GM23338 (cell line): ENCODE measurements around the gene CCDC57. TPM values are rescaled to one million over a fixed set of nuclear protein-coding genes. Genes with fewer than 3 reads are reported as not detected.

Source experiments
- ATAC-seq: fragments of 200-7000 bp; cut with Tn5 transposase; 3 replicates; pipeline ENCODE4 v1.9.1; 2020
- DNase-seq: peaks from one replicate; pipeline ENCODE4 v3.0.0-alpha.2; 2015; ENCODE audit warnings: low spot score
- H2AFZ ChIP-seq: fragments of 200-600 bp; sonication (generic); 2 replicates; pipeline ENCODE4 v1.8.0; 2016; ENCODE audit warnings: antibody characterized with exemption, mild to moderate bottlenecking, moderate library complexity
- H3F3A ChIP-seq: fragments of 200-600 bp; sonication (generic); replicated peaks from 2 replicates; pipeline ENCODE4 v1.8.0; 2017; ENCODE audit warnings: antibody characterized with exemption, mixed run types, low read depth
- H3K27ac ChIP-seq: fragments of 200-600 bp; sonication (generic); 2 replicates; pipeline ENCODE4 v1.6.1; 2016; ENCODE audit warnings: low read depth
- H3K27me3 ChIP-seq: fragments of 200-600 bp; sonication (generic); 2 replicates; pipeline ENCODE4 v1.8.0; 2016; ENCODE audit warnings: mild to moderate bottlenecking, mixed run types, moderate library complexity; ENCODE audit not compliant: insufficient read depth
- H3K36me3 ChIP-seq: fragments of 200-600 bp; sonication (generic); 2 replicates; pipeline ENCODE4 v1.8.0; 2016; ENCODE audit warnings: mild to moderate bottlenecking; ENCODE audit not compliant: insufficient read depth
- H3K4me1 ChIP-seq: fragments of 200-600 bp; sonication (generic); 2 replicates; pipeline ENCODE4 v1.8.0; 2016; ENCODE audit warnings: mild to moderate bottlenecking, moderate library complexity; ENCODE audit not compliant: insufficient read depth
- H3K4me2 ChIP-seq: fragments of 200-600 bp; sonication (generic); 2 replicates; pipeline ENCODE4 v1.7.1; 2017; ENCODE audit warnings: mixed run types
- H3K4me3 ChIP-seq: fragments of 200-600 bp; sonication (generic); 2 replicates; pipeline ENCODE4 v1.6.1; 2016; ENCODE audit warnings: mixed run types
- H3K79me2 ChIP-seq: fragments of 200-600 bp; sonication (generic); replicated peaks from 2 replicates; pipeline ENCODE4 v1.8.0; 2017; ENCODE audit warnings: mild to moderate bottlenecking; ENCODE audit not compliant: insufficient read depth
- H3K9me2 ChIP-seq: fragments of 200-600 bp; sonication (generic); 2 replicates; pipeline ENCODE4 v1.8.0; 2017; ENCODE audit not compliant: insufficient read depth
- H4K20me1 ChIP-seq: fragments of 200-600 bp; sonication (generic); replicated peaks from 2 replicates; pipeline ENCODE4 v1.8.0; 2017; ENCODE audit warnings: mild to moderate bottlenecking; ENCODE audit not compliant: insufficient read depth
- H3K27ac Mint-ChIP-seq: 2 replicates; pipeline ENCODE4 v1.8.0; 2020; ENCODE audit warnings: inconsistent platforms, mild to moderate bottlenecking, moderate library complexity, mixed read lengths
- H3K27me3 Mint-ChIP-seq: 3 replicates; pipeline ENCODE4 v1.8.0; 2022; ENCODE audit warnings: low read depth, mild to moderate bottlenecking, moderate library complexity, mixed read lengths, inconsistent platforms; ENCODE audit not compliant: insufficient read depth, poor library complexity
- H3K36me3 Mint-ChIP-seq: 3 replicates; pipeline ENCODE4 v1.8.0; 2021; ENCODE audit warnings: low read depth, mild to moderate bottlenecking, inconsistent platforms, moderate library complexity, mixed read lengths
- H3K4me1 Mint-ChIP-seq: 3 replicates; pipeline ENCODE4 v1.8.0; 2020; ENCODE audit warnings: mild to moderate bottlenecking, inconsistent platforms, mixed read lengths
- H3K4me3 Mint-ChIP-seq: 3 replicates; pipeline ENCODE4 v1.8.0; 2021; ENCODE audit warnings: moderate library complexity, mild to moderate bottlenecking, inconsistent platforms, mixed read lengths
- H3K9me3 Mint-ChIP-seq: 3 replicates; pipeline ENCODE4 v1.8.0; 2020; ENCODE audit warnings: moderate library complexity, mild to moderate bottlenecking, inconsistent platforms, mixed read lengths
- CREB1 ChIP-seq: fragments of 250-450 bp; sonication (Bioruptor Pico); IDR thresholded peaks from 2 replicates; pipeline ENCODE4 v1.5.0; 2020; ENCODE audit warnings: low read depth, mild to moderate bottlenecking, moderate library complexity
- ETS1 ChIP-seq: IDR thresholded peaks from 2 replicates; pipeline ENCODE4 v1.6.1; 2016; ENCODE audit warnings: antibody characterized with exemption
- EZH2 ChIP-seq: fragments of 200-600 bp; sonication (generic); IDR thresholded peaks from one replicate; pipeline ENCODE4 v1.8.0; 2017; ENCODE audit warnings: antibody characterized with exemption, mild to moderate bottlenecking, low read depth; ENCODE audit not compliant: unreplicated experiment
- JUNB ChIP-seq: IDR thresholded peaks from one replicate; pipeline ENCODE4 v1.6.1; 2016; ENCODE audit warnings: antibody characterized with exemption; ENCODE audit not compliant: unreplicated experiment
- NANOG ChIP-seq: IDR thresholded peaks from 2 replicates; pipeline ENCODE4 v1.6.1; 2016; ENCODE audit warnings: antibody characterized with exemption, borderline replicate concordance
- POLR2AphosphoS5 ChIP-seq: IDR thresholded peaks from 2 replicates; pipeline ENCODE4 v1.6.1; 2016; ENCODE audit warnings: antibody characterized with exemption, low read depth
- STAT1 ChIP-seq: IDR thresholded peaks from one replicate; pipeline ENCODE4 v1.6.1; 2016; ENCODE audit warnings: antibody characterized with exemption; ENCODE audit not compliant: unreplicated experiment
- ZNF114 ChIP-seq: fragments of 250-450 bp; sonication (Bioruptor Pico); IDR thresholded peaks from 2 replicates; pipeline ENCODE4 v1.5.0; 2020; ENCODE audit warnings: mild to moderate bottlenecking, moderate library complexity
- ZNF331 ChIP-seq: fragments of 250-450 bp; sonication (Bioruptor Pico); IDR thresholded peaks from 2 replicates; pipeline ENCODE4 v1.5.0; 2020; ENCODE audit warnings: low read depth, mild to moderate bottlenecking, moderate library complexity
- polyA plus RNA-seq: library from polyadenylated mRNA; unstranded; fragments of >200 nt; fragmentation: Nextera tagmentation; extraction: Ambion mirVana; gene quantifications from 2 replicates; pipeline ENCODE4 v1.2.1, GENCODE V29; 2016
- total RNA-seq: library from RNA; depleted of rRNA; stranded (reverse); fragments of >200 nt; shearing (Covaris generic); gene quantifications from 2 replicates; pipeline ENCODE4 v1.2.3, GENCODE V29; 2014
- TF ChIP-seq, protein P1 (sequence below), 2 experiments: fragments of 200-600 bp in 1 of 2; sonication (generic) in 1 of 2; conservative IDR thresholded peaks; 2 replicates each; pipeline versions ENCODE4 v1.5.1 to v1.6.1; 2016 to 2017; ENCODE audit warnings: antibody characterized with exemption in 2 of 2, low read depth in 2 of 2, mild to moderate bottlenecking in 2 of 2, moderate library complexity in 1 of 2
- TF ChIP-seq, protein P2 (sequence below): fragments of 250-450 bp; sonication (Bioruptor Pico); IDR thresholded peaks from 2 replicates; pipeline ENCODE4 v1.5.0; 2020; ENCODE audit warnings: mild to moderate bottlenecking, moderate library complexity

CCDC57 gene
- total and polyA plus RNA-seq, 2 experiments from 2014 or later: 7.0 to 16.3 TPM

- no peak overlapping the region for H3K4me3 Mint-ChIP-seq
- TF ChIP-seq NANOG: no peak
- Histone ChIP-seq H3F3A (no peaks in the 10 kb centered on the region), H3K9me2 (no peaks in the 10 kb centered on the region), H3K27ac (no peak overlapping the region), H3K4me2 (no peak overlapping the region), H3K79me2 (no peaks in the 10 kb centered on the region), H4K20me1 (no peaks in the 10 kb centered on the region), H3K4me3 (no peak overlapping the region), H3K27me3 (no peaks in the 10 kb centered on the region), H3K4me1 (no peaks in the 10 kb centered on the region), H3K36me3 (no peaks in the 10 kb centered on the region), H2AFZ (no peak overlapping the region)
- H3K27me3 Mint-ChIP-seq: peaks cover 10% of the 10 kb centered on the region
- peaks cover 6% of the 10 kb centered on the region; the same call in 2 of the 3 replicates for H3K36me3 Mint-ChIP-seq
- H3K4me1 Mint-ChIP-seq: no peaks in the 10 kb centered on the region
- no peak for DNase-seq
- no peaks in the 10 kb centered on the region for H3K9me3 Mint-ChIP-seq
- no peak for ATAC-seq
- H3K27ac Mint-ChIP-seq: no peak overlapping the region
These were observed 51.4 kb downstream of the CCDC57 start for GRCh38 chr17:82161216-82161615.

DNA sequence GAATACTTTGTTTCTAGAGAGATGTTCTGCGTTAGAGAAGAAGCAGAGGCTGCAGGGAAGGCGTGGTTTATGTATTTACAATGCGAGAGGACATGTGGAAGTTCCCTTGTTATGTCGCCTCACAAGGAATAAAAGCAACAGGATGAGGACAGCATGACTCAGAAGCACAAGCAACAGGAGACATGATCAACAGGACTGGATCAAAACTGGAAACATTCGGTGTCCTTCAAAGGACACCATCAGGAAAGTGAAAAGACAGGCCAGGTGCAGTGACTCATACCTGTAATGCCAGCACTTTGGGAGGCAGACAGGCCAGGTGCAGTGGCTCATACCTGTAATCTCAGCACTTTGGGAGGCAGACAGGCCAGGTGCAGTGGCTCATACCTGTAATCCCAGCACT lies 52.6 kb downstream of the CCDC57 start:
- H3K36me3 ChIP-seq: no peaks in the 10 kb centered on the region
- ATAC-seq: no peak
- H3K4me1 Mint-ChIP-seq: no peaks in the 10 kb centered on the region
- no peak for TF ChIP-seq EZH2
- TF ChIP-seq, protein P1, sequence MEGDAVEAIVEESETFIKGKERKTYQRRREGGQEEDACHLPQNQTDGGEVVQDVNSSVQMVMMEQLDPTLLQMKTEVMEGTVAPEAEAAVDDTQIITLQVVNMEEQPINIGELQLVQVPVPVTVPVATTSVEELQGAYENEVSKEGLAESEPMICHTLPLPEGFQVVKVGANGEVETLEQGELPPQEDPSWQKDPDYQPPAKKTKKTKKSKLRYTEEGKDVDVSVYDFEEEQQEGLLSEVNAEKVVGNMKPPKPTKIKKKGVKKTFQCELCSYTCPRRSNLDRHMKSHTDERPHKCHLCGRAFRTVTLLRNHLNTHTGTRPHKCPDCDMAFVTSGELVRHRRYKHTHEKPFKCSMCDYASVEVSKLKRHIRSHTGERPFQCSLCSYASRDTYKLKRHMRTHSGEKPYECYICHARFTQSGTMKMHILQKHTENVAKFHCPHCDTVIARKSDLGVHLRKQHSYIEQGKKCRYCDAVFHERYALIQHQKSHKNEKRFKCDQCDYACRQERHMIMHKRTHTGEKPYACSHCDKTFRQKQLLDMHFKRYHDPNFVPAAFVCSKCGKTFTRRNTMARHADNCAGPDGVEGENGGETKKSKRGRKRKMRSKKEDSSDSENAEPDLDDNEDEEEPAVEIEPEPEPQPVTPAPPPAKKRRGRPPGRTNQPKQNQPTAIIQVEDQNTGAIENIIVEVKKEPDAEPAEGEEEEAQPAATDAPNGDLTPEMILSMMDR (conservative IDR thresholded peaks at IDR 0.05; ENCODE audit: low read depth in 2 of 2): no peak
- TF ChIP-seq CREB1 (CRISPR knock-in tag): no peak
- no peak for TF ChIP-seq ETS1
- TF ChIP-seq JUNB: no peak
- TF ChIP-seq ZNF114 (CRISPR knock-in tag): no peak
- TF ChIP-seq STAT1: no peak
- TF ChIP-seq POLR2AphosphoS5: no peak
- TF ChIP-seq ZNF331 (CRISPR knock-in tag): no peak
- TF ChIP-seq NANOG: no peak
- TF ChIP-seq, protein P2, sequence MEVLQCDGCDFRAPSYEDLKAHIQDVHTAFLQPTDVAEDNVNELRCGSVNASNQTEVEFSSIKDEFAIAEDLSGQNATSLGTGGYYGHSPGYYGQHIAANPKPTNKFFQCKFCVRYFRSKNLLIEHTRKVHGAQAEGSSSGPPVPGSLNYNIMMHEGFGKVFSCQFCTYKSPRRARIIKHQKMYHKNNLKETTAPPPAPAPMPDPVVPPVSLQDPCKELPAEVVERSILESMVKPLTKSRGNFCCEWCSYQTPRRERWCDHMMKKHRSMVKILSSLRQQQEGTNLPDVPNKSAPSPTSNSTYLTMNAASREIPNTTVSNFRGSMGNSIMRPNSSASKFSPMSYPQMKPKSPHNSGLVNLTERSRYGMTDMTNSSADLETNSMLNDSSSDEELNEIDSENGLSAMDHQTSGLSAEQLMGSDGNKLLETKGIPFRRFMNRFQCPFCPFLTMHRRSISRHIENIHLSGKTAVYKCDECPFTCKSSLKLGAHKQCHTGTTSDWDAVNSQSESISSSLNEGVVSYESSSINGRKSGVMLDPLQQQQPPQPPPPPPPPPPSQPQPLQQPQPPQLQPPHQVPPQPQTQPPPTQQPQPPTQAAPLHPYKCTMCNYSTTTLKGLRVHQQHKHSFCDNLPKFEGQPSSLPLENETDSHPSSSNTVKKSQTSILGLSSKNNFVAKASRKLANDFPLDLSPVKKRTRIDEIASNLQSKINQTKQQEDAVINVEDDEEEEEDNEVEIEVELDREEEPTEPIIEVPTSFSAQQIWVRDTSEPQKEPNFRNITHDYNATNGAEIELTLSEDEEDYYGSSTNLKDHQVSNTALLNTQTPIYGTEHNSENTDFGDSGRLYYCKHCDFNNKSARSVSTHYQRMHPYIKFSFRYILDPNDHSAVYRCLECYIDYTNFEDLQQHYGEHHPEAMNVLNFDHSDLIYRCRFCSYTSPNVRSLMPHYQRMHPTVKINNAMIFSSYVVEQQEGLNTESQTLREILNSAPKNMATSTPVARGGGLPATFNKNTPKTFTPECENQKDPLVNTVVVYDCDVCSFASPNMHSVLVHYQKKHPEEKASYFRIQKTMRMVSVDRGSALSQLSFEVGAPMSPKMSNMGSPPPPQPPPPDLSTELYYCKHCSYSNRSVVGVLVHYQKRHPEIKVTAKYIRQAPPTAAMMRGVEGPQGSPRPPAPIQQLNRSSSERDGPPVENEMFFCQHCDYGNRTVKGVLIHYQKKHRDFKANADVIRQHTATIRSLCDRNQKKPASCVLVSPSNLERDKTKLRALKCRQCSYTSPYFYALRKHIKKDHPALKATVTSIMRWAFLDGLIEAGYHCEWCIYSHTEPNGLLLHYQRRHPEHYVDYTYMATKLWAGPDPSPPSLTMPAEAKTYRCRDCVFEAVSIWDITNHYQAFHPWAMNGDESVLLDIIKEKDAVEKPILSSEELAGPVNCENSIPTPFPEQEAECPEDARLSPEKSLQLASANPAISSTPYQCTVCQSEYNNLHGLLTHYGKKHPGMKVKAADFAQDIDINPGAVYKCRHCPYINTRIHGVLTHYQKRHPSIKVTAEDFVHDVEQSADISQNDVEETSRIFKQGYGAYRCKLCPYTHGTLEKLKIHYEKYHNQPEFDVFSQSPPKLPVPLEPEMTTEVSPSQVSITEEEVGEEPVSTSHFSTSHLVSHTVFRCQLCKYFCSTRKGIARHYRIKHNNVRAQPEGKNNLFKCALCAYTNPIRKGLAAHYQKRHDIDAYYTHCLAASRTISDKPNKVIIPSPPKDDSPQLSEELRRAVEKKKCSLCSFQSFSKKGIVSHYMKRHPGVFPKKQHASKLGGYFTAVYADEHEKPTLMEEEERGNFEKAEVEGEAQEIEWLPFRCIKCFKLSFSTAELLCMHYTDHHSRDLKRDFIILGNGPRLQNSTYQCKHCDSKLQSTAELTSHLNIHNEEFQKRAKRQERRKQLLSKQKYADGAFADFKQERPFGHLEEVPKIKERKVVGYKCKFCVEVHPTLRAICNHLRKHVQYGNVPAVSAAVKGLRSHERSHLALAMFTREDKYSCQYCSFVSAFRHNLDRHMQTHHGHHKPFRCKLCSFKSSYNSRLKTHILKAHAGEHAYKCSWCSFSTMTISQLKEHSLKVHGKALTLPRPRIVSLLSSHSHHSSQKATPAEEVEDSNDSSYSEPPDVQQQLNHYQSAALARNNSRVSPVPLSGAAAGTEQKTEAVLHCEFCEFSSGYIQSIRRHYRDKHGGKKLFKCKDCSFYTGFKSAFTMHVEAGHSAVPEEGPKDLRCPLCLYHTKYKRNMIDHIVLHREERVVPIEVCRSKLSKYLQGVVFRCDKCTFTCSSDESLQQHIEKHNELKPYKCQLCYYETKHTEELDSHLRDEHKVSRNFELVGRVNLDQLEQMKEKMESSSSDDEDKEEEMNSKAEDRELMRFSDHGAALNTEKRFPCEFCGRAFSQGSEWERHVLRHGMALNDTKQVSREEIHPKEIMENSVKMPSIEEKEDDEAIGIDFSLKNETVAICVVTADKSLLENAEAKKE (CRISPR knock-in tag): no peak

More for the DNA sequence above, 52.6 kb downstream of the CCDC57 start:
- H3K27me3 ChIP-seq: no peaks in the 10 kb centered on the region
- H3K36me3 Mint-ChIP-seq: peaks cover 6% of the 10 kb centered on the region; the same call in 2 of the 3 replicates
- H3K79me2 ChIP-seq: no peaks in the 10 kb centered on the region
- no peaks in the 10 kb centered on the region for H4K20me1 ChIP-seq
- H3K27ac Mint-ChIP-seq: no peak overlapping the region
- peaks cover 10% of the 10 kb centered on the region for H3K27me3 Mint-ChIP-seq
- H3K4me2 ChIP-seq: no peak overlapping the region
- no peaks in the 10 kb centered on the region for H3K4me1 ChIP-seq
- no peak overlapping the region for H3K4me3 ChIP-seq
- no peaks in the 10 kb centered on the region for H3K9me3 Mint-ChIP-seq
- no peak overlapping the region for H2AFZ ChIP-seq
- H3K4me3 Mint-ChIP-seq: no peak overlapping the region
- no peaks in the 10 kb centered on the region for H3F3A ChIP-seq
- no peak for DNase-seq
- no peak overlapping the region for H3K27ac ChIP-seq
- H3K9me2 ChIP-seq: no peaks in the 10 kb centered on the region
